ENCODE results near the gene CD2.

Gene CD2

GRCh38 chr1:116764906-116765862 lies 11.0 kb downstream of the CD2 start:
- Histone ChIP-seq H3K27me3 (ENCODE audit: low read depth, low read length) (no peaks in the 10 kb centered on the region), H3K79me2 (ENCODE audit: low read length) (no peaks in the 10 kb centered on the region), H3K4me1 (ENCODE audit: low read length) (peaks cover 11% of the 10 kb centered on the region), H3K27ac (ENCODE audit: low read length) (no peak overlapping the region), H2AFZ (ENCODE audit: low read depth, low read length) (no peak overlapping the region), H3K4me2 (ENCODE audit: low read length) (no peak overlapping the region), H3K36me3 (replicated peaks; ENCODE audit: low read depth, low read length) (no peaks in the 10 kb centered on the region), H3K9me3 (ENCODE audit: insufficient read depth, low read length) (no peaks in the 10 kb centered on the region), H3K9ac (ENCODE audit: low read length) (no peak overlapping the region), H3K4me3 (ENCODE audit: low read length) (no peak overlapping the region), H4K20me1 (ENCODE audit: insufficient read depth, low read length) (no peaks in the 10 kb centered on the region)
- TF ChIP-seq EZH2phosphoT487 (IDR thresholded peaks at IDR 0.05; ENCODE audit: low read depth) (no peak), CTCF (IDR thresholded peaks at IDR 0.05; ENCODE audit: low read depth, low read length) (no peak)

- Histone ChIP-seq H3K4me3 (ENCODE audit: low read length) (no peak overlapping the region), H3K27ac (ENCODE audit: low read length) (no peak overlapping the region), H2AFZ (ENCODE audit: low read depth, low read length) (no peak overlapping the region), H3K79me2 (ENCODE audit: low read length) (no peaks in the 10 kb centered on the region), H3K4me2 (ENCODE audit: low read length) (no peak overlapping the region), H3K9me3 (ENCODE audit: insufficient read depth, low read length) (no peaks in the 10 kb centered on the region), H3K9ac (ENCODE audit: low read length) (no peak overlapping the region), H4K20me1 (ENCODE audit: insufficient read depth, low read length) (no peaks in the 10 kb centered on the region), H3K36me3 (replicated peaks; ENCODE audit: low read depth, low read length) (no peaks in the 10 kb centered on the region), H3K4me1 (ENCODE audit: low read length) (peaks cover 12% of the 10 kb centered on the region), H3K27me3 (ENCODE audit: low read depth, low read length) (no peaks in the 10 kb centered on the region)
- TF ChIP-seq CTCF (IDR thresholded peaks at IDR 0.05; ENCODE audit: low read depth, low read length) (no peak), EZH2phosphoT487 (IDR thresholded peaks at IDR 0.05; ENCODE audit: low read depth) (no peak)
These were observed 11.7 kb downstream of the CD2 start for GRCh38 chr1:116765962-116766361.

GRCh38 chr1:116766616-116767469 lies 12.6 kb downstream of the CD2 start:
- Histone ChIP-seq H3K4me2 (ENCODE audit: low read length) (no peak overlapping the region), H3K4me1 (ENCODE audit: low read length) (peaks cover 12% of the 10 kb centered on the region), H2AFZ (ENCODE audit: low read depth, low read length) (no peak overlapping the region), H3K9ac (ENCODE audit: low read length) (no peak overlapping the region), H3K79me2 (ENCODE audit: low read length) (no peaks in the 10 kb centered on the region), H3K36me3 (replicated peaks; ENCODE audit: low read depth, low read length) (no peaks in the 10 kb centered on the region), H3K27me3 (ENCODE audit: low read depth, low read length) (no peaks in the 10 kb centered on the region), H3K9me3 (ENCODE audit: insufficient read depth, low read length) (no peaks in the 10 kb centered on the region), H3K27ac (ENCODE audit: low read length) (no peak overlapping the region), H4K20me1 (ENCODE audit: insufficient read depth, low read length) (no peaks in the 10 kb centered on the region), H3K4me3 (ENCODE audit: low read length) (no peak overlapping the region)
- TF ChIP-seq EZH2phosphoT487 (IDR thresholded peaks at IDR 0.05; ENCODE audit: low read depth) = no peak
- no peak for TF ChIP-seq CTCF (IDR thresholded peaks at IDR 0.05; ENCODE audit: low read depth, low read length)
